Retinal pigment epithelial cell (primary cell): Measurements from ENCODE around the gene DLGAP1.

Experiments
- DNase-seq: peaks from one replicate; pipeline ENCODE4 v3.0.0-alpha.2; 2010; ENCODE audit warnings: low read depth
- H3K4me3 ChIP-seq: 2 replicates; pipeline ENCODE4 v1.5.1; 2011; ENCODE audit warnings: mild to moderate bottlenecking, low read length, control low read depth, moderate library complexity
- TF ChIP-seq, protein P1 (sequence below): conservative IDR thresholded peaks from 2 replicates; pipeline ENCODE4 v1.5.1; 2011; ENCODE audit warnings: low read depth, low read length, control low read depth, inconsistent platforms

The DLGAP1 gene

DNA sequence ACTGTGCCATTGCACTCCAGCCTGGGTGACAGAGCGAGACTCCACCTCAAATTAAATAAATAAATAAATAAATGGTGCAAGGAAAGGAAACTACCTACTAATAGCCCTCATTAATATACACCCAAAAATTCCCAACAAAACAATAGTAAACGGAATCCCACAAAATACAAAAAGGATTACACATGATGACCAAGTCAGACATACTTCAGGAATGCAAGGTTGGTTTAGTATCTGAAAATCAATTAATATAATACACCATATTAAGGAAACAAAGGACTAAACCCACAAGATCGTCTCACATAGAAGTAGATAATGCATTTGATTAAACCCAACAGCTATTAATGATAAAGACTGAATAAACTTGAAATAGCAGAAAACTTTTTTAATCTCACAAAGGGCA, 697.7 kb downstream of the DLGAP1 start:
- H3K4me3 ChIP-seq: no peak overlapping the region
- TF ChIP-seq, protein P1, sequence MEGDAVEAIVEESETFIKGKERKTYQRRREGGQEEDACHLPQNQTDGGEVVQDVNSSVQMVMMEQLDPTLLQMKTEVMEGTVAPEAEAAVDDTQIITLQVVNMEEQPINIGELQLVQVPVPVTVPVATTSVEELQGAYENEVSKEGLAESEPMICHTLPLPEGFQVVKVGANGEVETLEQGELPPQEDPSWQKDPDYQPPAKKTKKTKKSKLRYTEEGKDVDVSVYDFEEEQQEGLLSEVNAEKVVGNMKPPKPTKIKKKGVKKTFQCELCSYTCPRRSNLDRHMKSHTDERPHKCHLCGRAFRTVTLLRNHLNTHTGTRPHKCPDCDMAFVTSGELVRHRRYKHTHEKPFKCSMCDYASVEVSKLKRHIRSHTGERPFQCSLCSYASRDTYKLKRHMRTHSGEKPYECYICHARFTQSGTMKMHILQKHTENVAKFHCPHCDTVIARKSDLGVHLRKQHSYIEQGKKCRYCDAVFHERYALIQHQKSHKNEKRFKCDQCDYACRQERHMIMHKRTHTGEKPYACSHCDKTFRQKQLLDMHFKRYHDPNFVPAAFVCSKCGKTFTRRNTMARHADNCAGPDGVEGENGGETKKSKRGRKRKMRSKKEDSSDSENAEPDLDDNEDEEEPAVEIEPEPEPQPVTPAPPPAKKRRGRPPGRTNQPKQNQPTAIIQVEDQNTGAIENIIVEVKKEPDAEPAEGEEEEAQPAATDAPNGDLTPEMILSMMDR: no peak
- no peak for DNase-seq

- TF ChIP-seq, protein P1: no peak
- DNase-seq: no peak
- H3K4me3 ChIP-seq: no peak overlapping the region
Observed at GRCh38 chr18:3753106-3753505, 702.0 kb downstream of the DLGAP1 start.

DNA sequence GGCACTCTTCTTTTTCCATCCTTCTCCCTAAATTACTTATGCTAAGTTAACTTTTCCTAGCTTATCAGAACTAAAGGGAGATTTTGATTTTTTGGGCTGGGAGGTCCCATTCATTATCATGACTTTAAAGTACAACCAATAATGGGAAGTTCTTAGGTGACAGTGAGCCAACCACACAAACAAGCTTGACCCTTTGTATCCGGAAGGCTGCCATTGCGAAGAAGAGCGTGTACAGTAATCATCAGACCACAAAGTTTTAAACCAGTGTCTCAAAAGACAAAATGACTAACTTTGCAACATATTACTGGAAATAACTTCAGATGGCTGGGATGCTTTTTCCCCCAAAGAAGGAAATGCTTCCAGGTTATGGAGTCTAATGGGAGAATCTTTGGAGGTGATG, 707.0 kb downstream of the DLGAP1 start:
- DNase-seq: no peak
- H3K4me3 ChIP-seq: no peak overlapping the region
- TF ChIP-seq, protein P1: no peak

GRCh38 chr18:3747176-3747973, 707.7 kb downstream of the DLGAP1 start:
- H3K4me3 ChIP-seq: no peak overlapping the region
- DNase-seq: no peak
- TF ChIP-seq, protein P1: no peak

DNA sequence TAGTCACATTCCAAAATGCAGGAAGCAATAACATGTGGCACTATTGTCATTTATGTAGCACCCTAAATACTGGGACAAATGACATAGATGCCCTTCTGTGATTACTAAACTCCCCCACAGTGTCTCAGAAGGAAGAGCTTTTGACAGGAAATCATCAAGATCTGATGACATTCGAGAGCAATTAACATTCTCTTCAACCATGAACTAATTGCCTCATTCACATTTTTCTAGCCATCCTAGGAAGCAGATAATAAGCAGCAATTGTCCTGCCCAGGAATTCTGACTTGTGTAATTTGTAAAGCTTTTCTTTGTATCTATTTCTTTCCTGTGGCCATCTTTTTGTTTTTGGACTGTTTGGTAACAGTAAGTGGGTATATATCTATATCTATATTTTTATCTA, 712.6 kb downstream of the DLGAP1 start:
- TF ChIP-seq, protein P1: no peak
- no peak overlapping the region for H3K4me3 ChIP-seq
- no peak for DNase-seq

DNA sequence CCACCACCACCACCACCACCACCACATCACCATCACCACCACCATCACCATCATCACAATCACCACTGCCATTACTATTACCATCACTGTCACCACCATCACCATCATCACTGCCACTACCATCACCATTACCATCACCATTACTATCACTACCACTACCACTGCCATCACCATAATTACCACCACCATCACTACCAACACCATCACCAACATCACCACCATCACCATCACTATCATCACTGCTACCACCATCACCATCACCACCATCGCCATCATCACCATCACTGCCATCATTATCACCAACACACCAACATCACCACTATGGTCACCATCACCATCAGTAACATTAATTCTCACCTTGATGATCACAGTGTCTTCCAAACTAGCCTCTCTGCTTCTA, 713.8 kb downstream of the DLGAP1 start:
- no peak overlapping the region for H3K4me3 ChIP-seq
- no peak for DNase-seq
- TF ChIP-seq, protein P1: no peak
